Dendritic cell treated with granulocyte-macrophage colony-stimulating factor and Interleukin-4, amounts not matched to agents 40 ng/mL and 50 ng/mL, for 4 days (primary cell): ENCODE measurements around the gene RXRA.
A peak's percentile ranks its signal among the peaks of the same experiment; 100 is the strongest.

Experiments used
- H3K27ac Mint-ChIP-seq: one replicate; pipeline ENCODE4 v1.8.0; 2022; ENCODE audit warnings: mild to moderate bottlenecking, mixed read lengths
- H3K27me3 Mint-ChIP-seq: one replicate; pipeline ENCODE4 v1.8.0; 2022; ENCODE audit warnings: mild to moderate bottlenecking, mixed read lengths
- H3K36me3 Mint-ChIP-seq: one replicate; pipeline ENCODE4 v1.8.0; 2022; ENCODE audit warnings: low read depth, mixed read lengths
- H3K4me1 Mint-ChIP-seq: one replicate; pipeline ENCODE4 v1.8.0; 2022; ENCODE audit warnings: low read depth, mixed read lengths
- H3K4me3 Mint-ChIP-seq: one replicate; pipeline ENCODE4 v1.8.0; 2022; ENCODE audit warnings: mild to moderate bottlenecking, moderate library complexity, mixed read lengths
- H3K9me3 Mint-ChIP-seq: one replicate; pipeline ENCODE4 v1.8.0; 2022; ENCODE audit warnings: mixed read lengths
- intact Hi-C: fragments of 100-400 bp; cut with micrococcal nuclease; formaldehyde crosslinking; loops from one replicate; pipeline ENCODE4 v1.15.0; 2022

Gene RXRA

GRCh38 chr9:134340475-134341160 is 14.4 kb downstream of the RXRA start:
- Mint-ChIP-seq H3K4me3 (peak overlapping the region; percentile 32), H3K36me3 (peaks cover 20% of the 10 kb centered on the region), H3K27ac (no peak overlapping the region), H3K9me3 (no peaks in the 10 kb centered on the region), H3K27me3 (no peaks in the 10 kb centered on the region), H3K4me1 (no peaks in the 10 kb centered on the region)
- intact Hi-C loops, result loop anchor here (2.0 to 10.0 kb wide), 3 partner anchors 16 to 168 kb away; no protein-coding TSS in a partner anchor

DNA sequence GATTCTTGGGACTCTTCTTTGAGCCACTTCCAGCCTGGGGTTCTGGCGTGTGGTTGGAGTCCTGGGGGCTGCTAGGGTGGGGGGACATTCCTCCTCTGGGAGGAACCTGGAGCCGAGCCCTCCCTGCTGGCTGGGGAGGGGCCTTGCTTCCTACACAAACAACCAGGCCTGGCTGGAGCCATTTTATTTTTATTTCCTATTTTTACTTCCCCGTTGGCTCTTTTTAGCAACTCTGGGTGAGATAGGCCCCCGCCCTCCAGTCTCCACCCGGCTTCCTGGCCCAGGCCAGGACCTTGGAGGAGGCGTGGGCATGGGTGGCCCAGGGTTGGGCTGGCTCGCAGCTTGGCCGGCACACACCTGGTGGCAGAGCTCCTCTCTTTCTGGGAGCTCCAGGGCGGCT is 15.1 kb downstream of the RXRA start:
- Mint-ChIP-seq H3K4me1 (no peaks in the 10 kb centered on the region), H3K27ac (no peak overlapping the region), H3K9me3 (no peaks in the 10 kb centered on the region), H3K4me3 (peak overlapping the region; percentile 72), H3K36me3 (peaks cover 21% of the 10 kb centered on the region), H3K27me3 (no peaks in the 10 kb centered on the region)
- intact Hi-C loops, result loop anchor here (2.0 to 10.0 kb wide), 3 partner anchors 17 to 169 kb away; no protein-coding TSS in a partner anchor

DNA sequence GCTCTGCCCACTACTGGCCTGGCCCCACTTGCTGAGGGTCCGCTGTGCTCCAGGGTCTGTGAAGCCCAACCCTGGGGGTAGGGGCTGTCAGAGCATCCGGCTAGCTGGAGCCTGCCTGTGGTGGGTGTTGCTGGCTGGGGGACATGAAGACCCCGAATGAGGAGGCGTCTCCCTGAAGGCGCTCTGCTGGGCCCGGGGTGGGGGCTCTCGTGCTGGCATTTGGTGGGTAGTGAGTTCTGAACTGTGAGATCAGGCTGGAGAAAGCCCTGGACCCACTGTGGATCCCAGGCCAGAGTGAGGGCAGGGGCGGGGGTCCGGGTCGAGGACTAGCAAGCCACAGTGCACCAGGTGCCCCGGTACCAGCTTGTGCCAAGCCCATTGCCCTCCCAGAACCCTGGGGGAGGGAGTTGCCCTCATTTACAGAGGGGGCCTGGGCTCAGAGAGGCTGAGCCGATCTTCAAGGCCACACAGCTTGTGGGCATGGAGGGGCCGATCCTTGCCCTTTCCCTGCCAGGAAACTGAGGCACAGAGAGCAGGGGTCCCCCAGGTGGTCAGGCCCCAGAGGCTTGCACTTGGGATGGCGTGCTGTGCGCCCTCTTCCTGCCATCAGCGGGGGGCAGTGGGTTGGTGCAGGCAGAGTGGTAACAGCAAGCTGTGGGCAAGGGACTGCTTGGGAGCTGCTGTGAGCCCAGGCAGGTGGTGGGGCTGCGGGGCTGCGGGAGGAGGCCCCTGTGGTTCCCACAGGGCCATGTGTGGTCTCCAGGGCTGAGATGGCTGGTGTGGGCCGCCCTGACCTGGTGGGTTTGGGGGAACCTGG is 15.9 kb downstream of the RXRA start:
- no peaks in the 10 kb centered on the region for H3K27me3 Mint-ChIP-seq
- intact Hi-C loops, result loop anchor here (2.0 to 10.0 kb wide), 3 partner anchors 17 to 170 kb away; no protein-coding TSS in a partner anchor
- H3K9me3 Mint-ChIP-seq, result no peaks in the 10 kb centered on the region
- H3K4me3 Mint-ChIP-seq, result peak overlapping the region; percentile 72
- no peak overlapping the region for H3K27ac Mint-ChIP-seq
- peaks cover 21% of the 10 kb centered on the region for H3K36me3 Mint-ChIP-seq
- no peaks in the 10 kb centered on the region for H3K4me1 Mint-ChIP-seq

- intact Hi-C loops, result loop anchor here (5.0 to 10.0 kb wide), 2 partner anchors 62 to 170 kb away; no protein-coding TSS in a partner anchor
- H3K36me3 Mint-ChIP-seq, result peaks cover 21% of the 10 kb centered on the region
- no peaks in the 10 kb centered on the region for H3K9me3 Mint-ChIP-seq
- H3K27ac Mint-ChIP-seq, result no peak overlapping the region
- H3K4me3 Mint-ChIP-seq, result peak overlapping the region; percentile 41
- H3K27me3 Mint-ChIP-seq, result no peaks in the 10 kb centered on the region
- no peaks in the 10 kb centered on the region for H3K4me1 Mint-ChIP-seq
Observed at GRCh38 chr9:134342746-134343115, 16.5 kb downstream of the RXRA start.

DNA sequence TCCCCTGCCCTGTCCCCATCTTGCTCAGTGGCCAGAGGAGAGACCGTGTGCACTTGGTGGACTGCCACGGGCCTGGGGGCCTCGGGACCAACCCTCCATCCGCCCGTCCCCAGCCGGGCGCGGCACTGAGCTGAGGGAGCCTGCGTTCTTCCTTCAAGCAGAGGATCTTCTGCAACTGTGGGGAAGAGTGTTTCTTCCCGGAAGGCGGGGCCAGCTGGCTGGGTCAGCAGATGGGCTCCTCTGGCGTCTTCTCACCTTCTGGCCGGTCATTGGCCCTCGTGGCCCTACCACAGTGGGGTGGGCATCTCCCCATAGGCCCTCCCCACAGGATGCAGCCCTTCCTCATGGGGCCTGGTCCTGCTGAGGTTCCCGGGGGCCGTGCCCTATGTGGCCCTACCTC is 17.4 kb downstream of the RXRA start:
- H3K4me1 Mint-ChIP-seq, result no peaks in the 10 kb centered on the region
- no peaks in the 10 kb centered on the region for H3K9me3 Mint-ChIP-seq
- peak overlapping the region; percentile 62 for H3K4me3 Mint-ChIP-seq
- H3K27me3 Mint-ChIP-seq, result no peaks in the 10 kb centered on the region
- intact Hi-C loops, result loop anchor here (5.0 to 10.0 kb wide), 2 partner anchors 61 to 171 kb away; no protein-coding TSS in a partner anchor
- peaks cover 25% of the 10 kb centered on the region for H3K36me3 Mint-ChIP-seq
- no peak overlapping the region for H3K27ac Mint-ChIP-seq

DNA sequence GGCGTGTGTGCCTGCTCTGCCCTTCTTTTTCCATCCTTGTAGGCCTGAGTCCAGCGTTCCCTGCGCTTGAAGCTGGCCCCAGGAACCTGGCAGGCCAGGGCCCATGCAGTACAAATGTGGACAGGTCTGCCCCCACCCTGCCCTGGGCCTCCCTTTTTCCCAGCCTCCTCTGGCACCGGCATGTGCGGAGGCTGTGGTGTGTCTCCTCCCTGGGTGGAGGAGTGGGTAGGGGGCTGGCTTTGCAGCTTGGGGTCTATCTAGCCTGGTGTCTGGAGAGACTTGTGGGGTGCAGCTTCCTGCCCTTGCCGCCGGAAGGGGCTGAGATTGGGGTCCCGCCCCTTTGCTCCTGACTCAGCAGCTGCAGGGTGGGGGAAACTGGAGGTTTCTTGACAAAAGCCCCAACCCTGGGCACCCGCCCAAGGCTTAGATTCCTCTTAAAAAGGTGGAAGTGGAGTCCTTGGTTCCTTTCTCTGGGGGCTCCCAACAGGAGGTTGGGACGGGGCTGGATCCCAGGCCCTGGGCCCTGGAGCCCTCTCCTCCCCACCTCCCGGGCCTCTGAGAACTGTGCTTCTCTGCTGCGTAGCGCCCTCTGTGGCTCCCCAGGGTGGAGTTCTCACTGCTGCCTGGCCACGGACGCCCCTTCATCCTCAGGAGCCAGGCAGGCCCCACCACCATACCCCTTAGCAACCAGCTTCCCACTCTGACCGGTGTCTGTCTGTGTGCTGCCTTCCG is 18.0 kb downstream of the RXRA start:
- peaks cover 31% of the 10 kb centered on the region for H3K36me3 Mint-ChIP-seq
- no peaks in the 10 kb centered on the region for H3K27me3 Mint-ChIP-seq

GRCh38 chr9:134344800-134345310 is 18.6 kb downstream of the RXRA start:
- Mint-ChIP-seq H3K27me3 (no peaks in the 10 kb centered on the region), H3K27ac (no peak overlapping the region), H3K4me3 (peak overlapping the region; percentile 62), H3K4me1 (no peaks in the 10 kb centered on the region), H3K36me3 (peaks cover 35% of the 10 kb centered on the region), H3K9me3 (no peaks in the 10 kb centered on the region)
- intact Hi-C loops, result loop anchor here (5.0 to 10.0 kb wide), 2 partner anchors 60 to 173 kb away; no protein-coding TSS in a partner anchor

More for the DNA sequence above, 18.0 kb downstream of the RXRA start:
- no peaks in the 10 kb centered on the region for H3K4me1 Mint-ChIP-seq
- no peak overlapping the region for H3K27ac Mint-ChIP-seq
- H3K4me3 Mint-ChIP-seq, result peak overlapping the region; percentile 62
- H3K9me3 Mint-ChIP-seq, result no peaks in the 10 kb centered on the region
- intact Hi-C loops, result loop anchor here (5.0 to 10.0 kb wide), 2 partner anchors 61 to 172 kb away; no protein-coding TSS in a partner anchor

DNA sequence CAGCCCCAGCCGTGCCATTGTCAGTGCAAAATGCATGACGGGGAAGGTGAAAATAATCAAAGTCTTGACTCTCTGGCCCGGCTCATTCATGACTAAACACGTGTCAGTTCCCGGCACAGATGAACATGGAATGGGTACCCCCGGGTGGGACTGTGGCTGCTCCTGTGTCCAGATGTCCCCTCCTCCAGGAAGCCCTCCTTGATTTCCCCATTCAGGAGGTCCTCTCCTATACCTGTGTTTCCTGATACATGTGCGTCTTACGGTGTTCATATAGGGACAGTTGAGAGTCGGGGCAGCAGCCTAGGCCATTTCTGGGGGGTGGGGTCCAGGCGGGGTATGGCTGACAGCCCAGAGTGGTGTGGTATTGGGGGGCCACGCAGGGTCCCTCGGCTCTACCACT is 19.5 kb downstream of the RXRA start:
- H3K27me3 Mint-ChIP-seq, result no peaks in the 10 kb centered on the region
- no peak overlapping the region for H3K27ac Mint-ChIP-seq
- H3K36me3 Mint-ChIP-seq, result peaks cover 37% of the 10 kb centered on the region
- peak overlapping the region; percentile 45 for H3K4me3 Mint-ChIP-seq
- intact Hi-C loops, result loop anchor here (10.0 kb wide), 1 partner anchor 59 kb away; no protein-coding TSS in a partner anchor
- H3K4me1 Mint-ChIP-seq, result peaks cover 3% of the 10 kb centered on the region
- no peaks in the 10 kb centered on the region for H3K9me3 Mint-ChIP-seq

DNA sequence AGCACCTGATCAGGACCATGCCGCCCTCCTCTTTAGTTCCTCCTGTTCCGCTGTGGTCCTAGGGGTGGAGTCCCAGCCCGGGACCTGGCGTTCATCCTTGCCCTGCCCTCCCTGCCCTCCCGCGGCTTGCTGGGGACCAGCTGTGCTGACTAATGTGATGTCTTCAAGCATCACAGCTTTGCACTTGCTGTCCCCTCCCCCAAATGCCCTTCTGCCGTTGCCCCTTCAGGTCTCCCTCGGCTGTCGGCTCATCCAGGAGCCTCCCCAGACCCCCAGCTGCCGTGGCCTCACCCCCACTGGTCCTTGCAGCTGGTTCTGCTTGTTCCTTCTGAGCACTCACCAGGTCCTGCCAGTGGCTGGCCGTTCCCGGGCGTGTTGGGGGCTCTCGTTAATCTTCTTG is 19.9 kb downstream of the RXRA start:
- intact Hi-C loops, result loop anchor here (10.0 kb wide), 1 partner anchor 59 kb away; no protein-coding TSS in a partner anchor
- Mint-ChIP-seq H3K27me3 (no peaks in the 10 kb centered on the region), H3K36me3 (peaks cover 42% of the 10 kb centered on the region), H3K9me3 (no peaks in the 10 kb centered on the region), H3K4me3 (peak overlapping the region; percentile 45), H3K4me1 (peaks cover 7% of the 10 kb centered on the region), H3K27ac (no peak overlapping the region)

- Mint-ChIP-seq H3K4me1 (peaks cover 15% of the 10 kb centered on the region), H3K27me3 (no peaks in the 10 kb centered on the region), H3K27ac (no peak overlapping the region), H3K4me3 (no peak overlapping the region), H3K36me3 (peaks cover 50% of the 10 kb centered on the region), H3K9me3 (no peaks in the 10 kb centered on the region)
- intact Hi-C loops, result loop anchor here (10.0 kb wide), 1 partner anchor 58 kb away; no protein-coding TSS in a partner anchor
Observed at GRCh38 chr9:134346840-134347583, 20.8 kb downstream of the RXRA start.

DNA sequence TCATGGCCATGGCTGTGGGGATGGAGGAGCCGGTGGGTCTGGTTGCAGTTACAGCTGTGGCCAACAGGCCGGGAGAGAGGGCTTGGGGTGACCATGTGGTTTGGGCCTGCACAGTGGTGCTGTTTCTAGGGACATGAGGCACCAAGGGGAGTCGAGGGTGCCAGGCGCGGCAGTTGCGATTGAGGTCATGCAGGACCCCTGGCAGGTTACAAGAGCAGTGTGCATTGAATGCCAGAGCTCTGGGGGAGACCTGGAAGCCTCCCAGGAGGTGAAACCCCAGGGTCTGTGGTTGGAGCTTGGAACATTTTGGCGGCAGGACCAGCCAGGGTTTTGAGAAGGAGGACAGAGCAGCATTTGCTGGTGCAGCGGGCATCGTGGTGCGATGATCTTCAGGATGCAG is 21.7 kb downstream of the RXRA start:
- Mint-ChIP-seq H3K27me3 (no peaks in the 10 kb centered on the region), H3K36me3 (peaks cover 60% of the 10 kb centered on the region), H3K27ac (no peak overlapping the region), H3K4me1 (peaks cover 25% of the 10 kb centered on the region), H3K9me3 (no peaks in the 10 kb centered on the region), H3K4me3 (no peak overlapping the region)
- intact Hi-C loops, result loop anchor here (10.0 kb wide), 1 partner anchor 57 kb away; no protein-coding TSS in a partner anchor

- Mint-ChIP-seq H3K36me3 (peaks cover 66% of the 10 kb centered on the region), H3K27me3 (no peaks in the 10 kb centered on the region), H3K27ac (no peak overlapping the region), H3K4me3 (no peak overlapping the region), H3K9me3 (no peaks in the 10 kb centered on the region), H3K4me1 (peaks cover 31% of the 10 kb centered on the region)
- intact Hi-C loops, result loop anchor here (10.0 kb wide), 1 partner anchor 56 kb away; no protein-coding TSS in a partner anchor
Observed at GRCh38 chr9:134348404-134349155, 22.3 kb downstream of the RXRA start.
